Loucy (cell line): Measurements from ENCODE around the gene VAT1L.

Experiments
- EZH2phosphoT487 ChIP-seq: fragments of 200-600 bp; IDR thresholded peaks from 2 replicates; pipeline ENCODE4 v1.6.1; 2018; ENCODE audit warnings: antibody characterized with exemption, mild to moderate bottlenecking, moderate library complexity, borderline replicate concordance
- TF ChIP-seq, protein P1 (sequence below): fragments of 200-600 bp; sonication (generic); conservative IDR thresholded peaks from 2 replicates; pipeline ENCODE4 v1.5.1; 2014; ENCODE audit warnings: mild to moderate bottlenecking, antibody characterized with exemption, low read length

DNA sequence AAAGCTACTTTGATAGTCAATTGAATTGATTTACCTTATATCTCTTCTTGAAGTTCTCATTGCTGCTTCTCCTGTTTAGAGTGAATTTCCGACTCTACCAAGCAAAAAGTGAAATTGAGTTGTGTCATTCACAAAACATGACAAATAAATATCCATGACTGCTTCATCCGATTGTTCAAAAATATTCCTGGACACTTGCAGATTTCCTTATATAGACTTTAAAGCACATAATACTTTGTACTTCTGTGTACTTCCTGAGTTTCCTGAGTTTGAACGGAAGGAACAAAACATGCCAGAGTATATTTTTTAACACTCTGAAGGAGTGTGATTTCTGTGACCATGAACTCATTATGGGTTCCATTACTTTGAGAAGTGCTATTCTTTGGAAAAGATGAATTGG lies 20.5 kb upstream of the VAT1L start:
- TF ChIP-seq, protein P1, sequence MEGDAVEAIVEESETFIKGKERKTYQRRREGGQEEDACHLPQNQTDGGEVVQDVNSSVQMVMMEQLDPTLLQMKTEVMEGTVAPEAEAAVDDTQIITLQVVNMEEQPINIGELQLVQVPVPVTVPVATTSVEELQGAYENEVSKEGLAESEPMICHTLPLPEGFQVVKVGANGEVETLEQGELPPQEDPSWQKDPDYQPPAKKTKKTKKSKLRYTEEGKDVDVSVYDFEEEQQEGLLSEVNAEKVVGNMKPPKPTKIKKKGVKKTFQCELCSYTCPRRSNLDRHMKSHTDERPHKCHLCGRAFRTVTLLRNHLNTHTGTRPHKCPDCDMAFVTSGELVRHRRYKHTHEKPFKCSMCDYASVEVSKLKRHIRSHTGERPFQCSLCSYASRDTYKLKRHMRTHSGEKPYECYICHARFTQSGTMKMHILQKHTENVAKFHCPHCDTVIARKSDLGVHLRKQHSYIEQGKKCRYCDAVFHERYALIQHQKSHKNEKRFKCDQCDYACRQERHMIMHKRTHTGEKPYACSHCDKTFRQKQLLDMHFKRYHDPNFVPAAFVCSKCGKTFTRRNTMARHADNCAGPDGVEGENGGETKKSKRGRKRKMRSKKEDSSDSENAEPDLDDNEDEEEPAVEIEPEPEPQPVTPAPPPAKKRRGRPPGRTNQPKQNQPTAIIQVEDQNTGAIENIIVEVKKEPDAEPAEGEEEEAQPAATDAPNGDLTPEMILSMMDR, result no peak
- no peak for TF ChIP-seq EZH2phosphoT487
